ENCODE measurements around the gene TCF12.

TCF12 gene

DNA sequence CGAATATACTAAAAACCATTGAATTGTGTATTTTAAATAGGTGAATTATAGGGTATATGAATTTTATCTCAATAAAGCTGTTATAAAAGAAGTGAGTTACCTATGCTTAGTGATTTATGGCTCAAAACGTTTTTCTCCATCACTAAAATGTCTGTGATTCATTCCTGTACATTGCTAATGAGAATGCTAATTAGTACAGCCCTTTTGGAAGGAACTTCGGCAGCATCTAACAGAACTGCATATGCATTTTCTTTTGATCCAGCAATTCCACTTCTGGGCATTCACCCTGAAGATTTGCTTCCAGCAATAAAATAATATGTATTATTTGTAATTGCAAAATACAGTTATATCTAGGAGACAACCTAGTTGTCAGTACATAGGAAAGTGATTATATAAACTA, 53.6 kb downstream of the TCF12 start:
- Histone ChIP-seq H3K27ac (replicated peaks) (no peak overlapping the region), H3K27me3 (ENCODE audit: insufficient read depth, poor library complexity, severe bottlenecking) (no peaks in the 10 kb centered on the region), H3K4me3 (replicated peaks; ENCODE audit: insufficient read depth, low read length) (no peak overlapping the region)
- TF ChIP-seq, protein P1, sequence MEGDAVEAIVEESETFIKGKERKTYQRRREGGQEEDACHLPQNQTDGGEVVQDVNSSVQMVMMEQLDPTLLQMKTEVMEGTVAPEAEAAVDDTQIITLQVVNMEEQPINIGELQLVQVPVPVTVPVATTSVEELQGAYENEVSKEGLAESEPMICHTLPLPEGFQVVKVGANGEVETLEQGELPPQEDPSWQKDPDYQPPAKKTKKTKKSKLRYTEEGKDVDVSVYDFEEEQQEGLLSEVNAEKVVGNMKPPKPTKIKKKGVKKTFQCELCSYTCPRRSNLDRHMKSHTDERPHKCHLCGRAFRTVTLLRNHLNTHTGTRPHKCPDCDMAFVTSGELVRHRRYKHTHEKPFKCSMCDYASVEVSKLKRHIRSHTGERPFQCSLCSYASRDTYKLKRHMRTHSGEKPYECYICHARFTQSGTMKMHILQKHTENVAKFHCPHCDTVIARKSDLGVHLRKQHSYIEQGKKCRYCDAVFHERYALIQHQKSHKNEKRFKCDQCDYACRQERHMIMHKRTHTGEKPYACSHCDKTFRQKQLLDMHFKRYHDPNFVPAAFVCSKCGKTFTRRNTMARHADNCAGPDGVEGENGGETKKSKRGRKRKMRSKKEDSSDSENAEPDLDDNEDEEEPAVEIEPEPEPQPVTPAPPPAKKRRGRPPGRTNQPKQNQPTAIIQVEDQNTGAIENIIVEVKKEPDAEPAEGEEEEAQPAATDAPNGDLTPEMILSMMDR (IDR thresholded peaks at IDR 0.05; ENCODE audit: insufficient read depth, low read length): no peak
- TF ChIP-seq SPI1 (IDR thresholded peaks at IDR 0.05; ENCODE audit: borderline replicate concordance, low read depth) (no peak), POLR2AphosphoS5 (IDR thresholded peaks at IDR 0.05; ENCODE audit: low read depth) (no peak), GABPA (IDR thresholded peaks at IDR 0.05; ENCODE audit: low read depth) (no peak)
- TF ChIP-seq, protein P2, sequence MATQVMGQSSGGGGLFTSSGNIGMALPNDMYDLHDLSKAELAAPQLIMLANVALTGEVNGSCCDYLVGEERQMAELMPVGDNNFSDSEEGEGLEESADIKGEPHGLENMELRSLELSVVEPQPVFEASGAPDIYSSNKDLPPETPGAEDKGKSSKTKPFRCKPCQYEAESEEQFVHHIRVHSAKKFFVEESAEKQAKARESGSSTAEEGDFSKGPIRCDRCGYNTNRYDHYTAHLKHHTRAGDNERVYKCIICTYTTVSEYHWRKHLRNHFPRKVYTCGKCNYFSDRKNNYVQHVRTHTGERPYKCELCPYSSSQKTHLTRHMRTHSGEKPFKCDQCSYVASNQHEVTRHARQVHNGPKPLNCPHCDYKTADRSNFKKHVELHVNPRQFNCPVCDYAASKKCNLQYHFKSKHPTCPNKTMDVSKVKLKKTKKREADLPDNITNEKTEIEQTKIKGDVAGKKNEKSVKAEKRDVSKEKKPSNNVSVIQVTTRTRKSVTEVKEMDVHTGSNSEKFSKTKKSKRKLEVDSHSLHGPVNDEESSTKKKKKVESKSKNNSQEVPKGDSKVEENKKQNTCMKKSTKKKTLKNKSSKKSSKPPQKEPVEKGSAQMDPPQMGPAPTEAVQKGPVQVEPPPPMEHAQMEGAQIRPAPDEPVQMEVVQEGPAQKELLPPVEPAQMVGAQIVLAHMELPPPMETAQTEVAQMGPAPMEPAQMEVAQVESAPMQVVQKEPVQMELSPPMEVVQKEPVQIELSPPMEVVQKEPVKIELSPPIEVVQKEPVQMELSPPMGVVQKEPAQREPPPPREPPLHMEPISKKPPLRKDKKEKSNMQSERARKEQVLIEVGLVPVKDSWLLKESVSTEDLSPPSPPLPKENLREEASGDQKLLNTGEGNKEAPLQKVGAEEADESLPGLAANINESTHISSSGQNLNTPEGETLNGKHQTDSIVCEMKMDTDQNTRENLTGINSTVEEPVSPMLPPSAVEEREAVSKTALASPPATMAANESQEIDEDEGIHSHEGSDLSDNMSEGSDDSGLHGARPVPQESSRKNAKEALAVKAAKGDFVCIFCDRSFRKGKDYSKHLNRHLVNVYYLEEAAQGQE (IDR thresholded peaks at IDR 0.05; ENCODE audit: insufficient replicate concordance, low read depth): no peak
- no peak for DNase-seq (ENCODE audit: low read depth in 1 of 2, low spot score in 1 of 2)

DNA sequence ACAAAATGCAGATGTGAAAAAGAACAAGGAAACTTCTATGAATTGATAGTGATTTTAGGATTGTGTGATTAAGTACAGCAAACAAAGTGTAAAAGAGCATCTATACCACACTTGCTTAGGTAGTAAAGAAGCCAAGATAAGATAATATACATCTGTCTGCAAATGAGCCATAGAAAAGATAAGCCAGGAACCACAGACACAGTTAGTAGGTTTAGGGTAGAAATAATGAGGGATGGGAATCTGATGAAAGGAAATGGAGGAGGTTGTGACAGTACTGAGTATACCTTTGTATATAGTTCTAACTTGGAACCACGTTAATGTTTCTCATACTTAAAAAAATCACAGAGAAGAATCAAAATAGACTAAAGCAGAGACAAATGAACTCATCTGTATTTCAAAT, 54.0 kb downstream of the TCF12 start:
- no peaks in the 10 kb centered on the region for H3K27me3 ChIP-seq (ENCODE audit: insufficient read depth, poor library complexity, severe bottlenecking)
- H3K27ac ChIP-seq (replicated peaks): no peak overlapping the region
- TF ChIP-seq GABPA (IDR thresholded peaks at IDR 0.05; ENCODE audit: low read depth) (no peak), SPI1 (IDR thresholded peaks at IDR 0.05; ENCODE audit: borderline replicate concordance, low read depth) (no peak), POLR2AphosphoS5 (IDR thresholded peaks at IDR 0.05; ENCODE audit: low read depth) (no peak)
- TF ChIP-seq, protein P1 (IDR thresholded peaks at IDR 0.05; ENCODE audit: insufficient read depth, low read length): no peak
- TF ChIP-seq, protein P2 (IDR thresholded peaks at IDR 0.05; ENCODE audit: insufficient replicate concordance, low read depth): no peak
- H3K4me3 ChIP-seq (replicated peaks; ENCODE audit: insufficient read depth, low read length): no peak overlapping the region
- DNase-seq (ENCODE audit: low read depth in 1 of 2, low spot score in 1 of 2): no peak

DNA sequence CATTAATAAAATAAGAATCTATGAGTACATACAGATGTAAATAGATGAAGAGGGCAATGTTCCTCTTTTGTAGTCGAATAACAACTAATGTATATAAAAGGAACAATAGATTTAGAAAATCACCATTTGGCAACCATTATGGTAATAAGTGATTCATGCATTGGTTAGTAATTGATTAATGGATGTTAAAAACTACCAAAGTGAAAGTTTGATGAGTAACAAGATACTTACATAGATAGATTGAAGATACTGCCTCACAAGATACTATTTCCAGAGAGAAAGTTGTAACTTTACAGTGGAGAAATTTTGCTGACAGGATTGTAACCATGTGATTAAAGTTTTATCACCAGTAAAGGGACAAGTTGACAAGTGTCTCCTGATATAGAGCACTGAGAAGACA, 55.0 kb downstream of the TCF12 start:
- Histone ChIP-seq H3K4me3 (replicated peaks; ENCODE audit: insufficient read depth, low read length) (no peak overlapping the region), H3K27me3 (ENCODE audit: insufficient read depth, poor library complexity, severe bottlenecking) (no peaks in the 10 kb centered on the region), H3K27ac (replicated peaks) (no peak overlapping the region)
- no peak for DNase-seq (ENCODE audit: low read depth in 1 of 2, low spot score in 1 of 2)
- TF ChIP-seq, protein P1 (IDR thresholded peaks at IDR 0.05; ENCODE audit: insufficient read depth, low read length): no peak
- TF ChIP-seq POLR2AphosphoS5 (IDR thresholded peaks at IDR 0.05; ENCODE audit: low read depth) (no peak), GABPA (IDR thresholded peaks at IDR 0.05; ENCODE audit: low read depth) (no peak), SPI1 (IDR thresholded peaks at IDR 0.05; ENCODE audit: borderline replicate concordance, low read depth) (no peak)
- TF ChIP-seq, protein P2 (IDR thresholded peaks at IDR 0.05; ENCODE audit: insufficient replicate concordance, low read depth): no peak

All from HL-60 (cell line).